ENCODE results near the gene CHI3L2. TPM values are rescaled to one million over a fixed set of nuclear protein-coding genes. Genes with fewer than 3 reads are reported as not detected.

Gene CHI3L2
- total RNA-seq, 1 experiment from 2014 or later = 1.4 TPM

DNA sequence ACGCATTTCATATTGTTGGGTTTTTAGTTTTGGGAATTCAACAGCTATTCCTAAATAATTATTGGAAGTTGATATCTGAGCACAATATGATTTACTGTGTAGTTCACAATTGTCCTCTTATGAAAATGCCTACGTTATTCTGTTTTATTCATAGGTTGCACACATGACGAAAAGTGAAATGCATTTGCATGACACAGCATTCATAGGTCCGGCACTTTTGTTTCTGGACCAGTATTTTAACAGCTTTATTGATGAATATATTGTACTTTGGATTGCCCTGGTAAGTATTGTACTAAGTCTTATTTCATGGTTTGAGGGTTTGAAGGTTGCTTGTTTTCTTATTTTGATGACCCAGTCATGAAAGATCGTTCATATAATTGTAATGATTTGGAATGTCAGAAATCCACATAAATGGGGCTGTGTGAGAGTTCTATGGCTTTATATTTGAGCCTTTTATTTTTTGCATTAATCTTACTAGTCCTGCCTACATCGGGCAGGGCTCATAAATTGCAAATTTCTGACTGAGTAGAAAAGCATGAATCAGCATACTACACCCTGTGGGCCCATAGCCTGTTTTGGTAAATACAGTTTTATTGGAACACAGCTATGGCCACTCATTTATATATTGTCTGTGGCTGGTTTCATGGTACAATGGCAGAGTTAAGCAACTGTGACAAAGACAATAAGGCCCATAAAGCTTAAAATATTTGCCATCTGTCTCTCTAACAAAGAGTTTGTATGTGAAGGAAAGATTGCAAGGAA lies 44.0 kb upstream of the CHI3L2 start:
- Mint-ChIP-seq H3K27ac (ENCODE audit: low read depth, unreplicated experiment) (no peak overlapping the region), H3K36me3 (ENCODE audit: insufficient read depth, unreplicated experiment) (peaks cover 93% of the 10 kb centered on the region), H3K9me3 (ENCODE audit: unreplicated experiment) (no peaks in the 10 kb centered on the region), H3K4me1 (ENCODE audit: insufficient read depth, unreplicated experiment) (no peaks in the 10 kb centered on the region), H3K4me3 (ENCODE audit: unreplicated experiment) (no peak overlapping the region), H3K27me3 (ENCODE audit: insufficient read depth, unreplicated experiment) (no peaks in the 10 kb centered on the region)
- no peak for DNase-seq (ENCODE audit: unreplicated experiment)
- TF ChIP-seq, protein P1, sequence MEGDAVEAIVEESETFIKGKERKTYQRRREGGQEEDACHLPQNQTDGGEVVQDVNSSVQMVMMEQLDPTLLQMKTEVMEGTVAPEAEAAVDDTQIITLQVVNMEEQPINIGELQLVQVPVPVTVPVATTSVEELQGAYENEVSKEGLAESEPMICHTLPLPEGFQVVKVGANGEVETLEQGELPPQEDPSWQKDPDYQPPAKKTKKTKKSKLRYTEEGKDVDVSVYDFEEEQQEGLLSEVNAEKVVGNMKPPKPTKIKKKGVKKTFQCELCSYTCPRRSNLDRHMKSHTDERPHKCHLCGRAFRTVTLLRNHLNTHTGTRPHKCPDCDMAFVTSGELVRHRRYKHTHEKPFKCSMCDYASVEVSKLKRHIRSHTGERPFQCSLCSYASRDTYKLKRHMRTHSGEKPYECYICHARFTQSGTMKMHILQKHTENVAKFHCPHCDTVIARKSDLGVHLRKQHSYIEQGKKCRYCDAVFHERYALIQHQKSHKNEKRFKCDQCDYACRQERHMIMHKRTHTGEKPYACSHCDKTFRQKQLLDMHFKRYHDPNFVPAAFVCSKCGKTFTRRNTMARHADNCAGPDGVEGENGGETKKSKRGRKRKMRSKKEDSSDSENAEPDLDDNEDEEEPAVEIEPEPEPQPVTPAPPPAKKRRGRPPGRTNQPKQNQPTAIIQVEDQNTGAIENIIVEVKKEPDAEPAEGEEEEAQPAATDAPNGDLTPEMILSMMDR (IDR thresholded peaks at IDR 0.05; ENCODE audit: unreplicated experiment) = no peak
- intact Hi-C loops (cut with micrococcal nuclease) = no loop called here
- no TSS peak for BruUV-seq (replicated peaks)
- POLR2A ChIA-PET = no interaction called here
- CTCF ChIA-PET = interaction anchor here (0.9 to 1.5 kb wide), 2 partner anchors 8 to 10 kb away, joined by 3 to 6 read pairs; no protein-coding TSS in a partner anchor

DNA sequence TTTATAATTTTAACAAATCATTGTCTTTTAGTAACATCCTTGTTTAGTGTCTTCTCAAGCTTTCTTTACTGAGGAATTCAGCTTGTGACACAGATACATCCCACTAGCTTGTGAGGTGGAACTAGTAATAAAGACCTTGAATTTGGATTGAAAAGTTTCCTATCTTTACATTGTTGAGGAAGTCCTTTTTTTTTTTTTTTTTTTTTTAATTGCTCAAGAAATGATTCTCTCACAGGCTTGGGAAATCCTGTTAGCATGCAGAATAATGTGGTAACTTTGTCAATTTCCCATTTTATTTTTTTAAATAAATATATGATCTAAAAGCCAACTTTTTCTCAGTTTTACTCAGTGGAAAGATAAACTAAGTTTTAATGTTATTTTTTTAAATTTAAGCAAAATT lies 42.9 kb upstream of the CHI3L2 start:
- no TSS peak for BruUV-seq (replicated peaks)
- ChIA-PET POLR2A (interaction anchor here (0.5 kb wide), 1 partner anchor 240 kb away, joined by 3 read pairs; no protein-coding TSS in a partner anchor), CTCF (interaction anchor here (0.7 kb wide), 1 partner anchor 1140 kb away, joined by 3 read pairs; no protein-coding TSS in a partner anchor)
- H3K4me3 Mint-ChIP-seq (ENCODE audit: unreplicated experiment) = no peak overlapping the region
- no peaks in the 10 kb centered on the region for H3K4me1 Mint-ChIP-seq (ENCODE audit: insufficient read depth, unreplicated experiment)
- TF ChIP-seq, protein P1 (IDR thresholded peaks at IDR 0.05; ENCODE audit: unreplicated experiment) = no peak
- H3K27me3 Mint-ChIP-seq (ENCODE audit: insufficient read depth, unreplicated experiment) = no peaks in the 10 kb centered on the region
- no peak overlapping the region for H3K27ac Mint-ChIP-seq (ENCODE audit: low read depth, unreplicated experiment)
- intact Hi-C loops (cut with micrococcal nuclease) = no loop called here
- no peaks in the 10 kb centered on the region for H3K9me3 Mint-ChIP-seq (ENCODE audit: unreplicated experiment)
- H3K36me3 Mint-ChIP-seq (ENCODE audit: insufficient read depth, unreplicated experiment) = peaks cover 94% of the 10 kb centered on the region
- no peak for DNase-seq (ENCODE audit: unreplicated experiment)

DNA sequence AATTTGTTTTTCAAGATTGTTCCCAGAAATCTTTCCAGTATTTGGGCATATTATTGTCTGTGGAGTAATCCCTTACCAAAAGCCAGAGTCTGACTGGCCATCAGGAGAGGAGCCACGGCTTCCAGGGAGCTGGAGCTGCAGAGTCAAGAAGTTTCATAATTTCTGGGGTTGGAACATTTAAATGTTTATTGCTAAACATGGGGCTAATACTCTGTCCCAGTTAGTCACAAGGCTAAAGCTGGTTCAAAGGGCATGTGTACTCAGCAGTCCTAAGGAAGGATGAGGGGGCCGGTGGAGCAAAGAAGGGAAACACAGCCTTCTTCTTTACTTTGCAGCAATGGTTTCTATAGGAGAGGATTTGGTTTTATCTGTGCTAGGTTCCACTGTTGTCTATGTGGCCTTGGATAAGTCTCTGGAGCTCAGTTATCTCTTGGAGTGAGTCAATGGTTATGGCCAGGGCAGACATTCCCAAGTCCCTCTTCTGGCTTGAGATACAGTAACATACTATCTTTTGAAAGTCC lies 36.5 kb upstream of the CHI3L2 start:
- TF ChIP-seq, protein P1 (IDR thresholded peaks at IDR 0.05; ENCODE audit: unreplicated experiment) = no peak
- no TSS peak for BruUV-seq (replicated peaks)
- intact Hi-C loops (cut with micrococcal nuclease) = no loop called here
- Mint-ChIP-seq H3K27me3 (ENCODE audit: insufficient read depth, unreplicated experiment) (no peaks in the 10 kb centered on the region), H3K4me3 (ENCODE audit: unreplicated experiment) (no peak overlapping the region), H3K4me1 (ENCODE audit: insufficient read depth, unreplicated experiment) (peaks cover 11% of the 10 kb centered on the region), H3K36me3 (ENCODE audit: insufficient read depth, unreplicated experiment) (peaks cover 42% of the 10 kb centered on the region), H3K27ac (ENCODE audit: low read depth, unreplicated experiment) (no peak overlapping the region), H3K9me3 (ENCODE audit: unreplicated experiment) (no peaks in the 10 kb centered on the region)
- POLR2A ChIA-PET = no interaction called here
- CTCF ChIA-PET = interaction anchor here (0.6 to 1.5 kb wide), 4 partner anchors 8 to 571 kb away, joined by 3 to 6 read pairs (median 3); no protein-coding TSS in a partner anchor
- DNase-seq (ENCODE audit: unreplicated experiment) = no peak

DNA sequence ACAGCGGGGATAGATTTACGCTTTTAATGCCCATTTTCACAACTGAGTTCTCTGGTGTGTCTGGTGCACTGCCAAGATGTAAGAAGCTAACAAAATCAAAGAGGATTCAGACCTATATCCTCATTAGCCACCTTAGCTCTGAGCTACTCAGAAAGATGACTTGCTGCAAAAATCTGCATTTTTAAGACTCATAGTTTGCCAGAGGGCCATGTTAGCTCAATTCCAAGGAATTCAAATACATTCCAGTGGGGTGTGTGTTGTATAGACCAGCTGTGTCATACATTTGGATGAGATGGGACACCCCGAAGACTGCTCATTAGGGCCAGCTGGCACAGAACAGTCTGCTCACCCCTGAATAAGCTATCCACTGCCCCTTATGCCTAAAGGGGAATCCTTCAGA lies 36.0 kb upstream of the CHI3L2 start:
- H3K27ac Mint-ChIP-seq (ENCODE audit: low read depth, unreplicated experiment) = no peak overlapping the region
- CTCF ChIA-PET = interaction anchor here (0.5 to 1.5 kb wide), 5 partner anchors 9 to 769 kb away, joined by 3 to 6 read pairs (median 3); no protein-coding TSS in a partner anchor

More for the DNA sequence above, 36.0 kb upstream of the CHI3L2 start:
- BruUV-seq (replicated peaks) = no TSS peak
- H3K27me3 Mint-ChIP-seq (ENCODE audit: insufficient read depth, unreplicated experiment) = no peaks in the 10 kb centered on the region
- TF ChIP-seq, protein P1 (IDR thresholded peaks at IDR 0.05; ENCODE audit: unreplicated experiment) = no peak
- H3K36me3 Mint-ChIP-seq (ENCODE audit: insufficient read depth, unreplicated experiment) = peaks cover 37% of the 10 kb centered on the region
- H3K4me3 Mint-ChIP-seq (ENCODE audit: unreplicated experiment) = no peak overlapping the region
- intact Hi-C loops (cut with micrococcal nuclease) = no loop called here
- no peak for DNase-seq (ENCODE audit: unreplicated experiment)
- H3K4me1 Mint-ChIP-seq (ENCODE audit: insufficient read depth, unreplicated experiment) = peaks cover 11% of the 10 kb centered on the region
- H3K9me3 Mint-ChIP-seq (ENCODE audit: unreplicated experiment) = no peaks in the 10 kb centered on the region
- POLR2A ChIA-PET = interaction anchor here (0.6 kb wide), 1 partner anchor 156 kb away, joined by 3 read pairs; no protein-coding TSS in a partner anchor
